Measurements from ENCODE around the gene PIGV. TPM values are rescaled to one million over a fixed set of nuclear protein-coding genes. Genes with fewer than 3 reads are reported as not detected.

The PIGV gene
- 6.0 and 11.4 TPM in 2 replicates for total RNA-seq (ENCODE audit: low replicate concordance)

DNA sequence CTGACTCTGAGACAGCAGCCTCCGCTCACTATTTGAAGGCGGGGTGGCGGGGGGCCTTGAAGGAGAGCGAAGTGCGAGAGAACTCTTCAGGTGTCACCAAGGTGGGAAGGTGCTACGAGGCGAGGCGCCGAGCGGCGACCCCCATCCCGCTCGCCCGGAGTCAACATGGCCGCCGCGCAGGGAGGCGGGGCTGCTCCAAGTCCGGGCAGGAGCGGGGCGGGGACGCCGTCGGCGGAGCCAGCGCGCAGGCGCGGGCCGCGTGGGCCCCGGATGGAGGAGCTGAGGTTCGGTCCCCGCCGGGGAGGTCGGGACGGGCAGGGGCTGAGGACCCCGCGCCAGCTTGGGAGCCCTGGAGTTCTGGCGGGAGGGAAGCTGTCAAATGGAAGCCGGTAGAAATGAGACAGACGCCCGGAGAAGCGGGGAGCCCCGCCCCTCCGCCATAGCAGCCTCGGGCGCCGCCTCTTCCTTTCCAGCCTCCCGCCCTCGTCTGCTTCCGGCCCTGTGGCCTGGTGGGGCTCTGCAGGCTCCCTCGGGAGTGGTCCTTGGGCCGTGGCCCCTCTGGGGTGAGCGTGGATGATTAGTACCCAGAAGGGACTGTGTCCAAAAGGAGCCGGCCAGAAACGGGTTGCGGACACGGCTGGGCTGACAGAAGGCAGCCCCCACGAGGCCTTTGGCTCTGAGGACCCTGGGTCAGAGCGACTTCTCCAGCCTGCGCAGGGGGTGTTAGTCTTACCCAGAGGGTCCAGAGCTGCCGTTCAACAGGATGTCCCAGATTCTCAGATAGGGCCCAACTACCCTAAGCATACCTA, at the start of gene PIGV:
Gene PIGV (plus strand): TSS at position 245 of the 809 bp plus-strand sequence. CDS start 2,866 bp downstream, outside the sequence.

DNA sequence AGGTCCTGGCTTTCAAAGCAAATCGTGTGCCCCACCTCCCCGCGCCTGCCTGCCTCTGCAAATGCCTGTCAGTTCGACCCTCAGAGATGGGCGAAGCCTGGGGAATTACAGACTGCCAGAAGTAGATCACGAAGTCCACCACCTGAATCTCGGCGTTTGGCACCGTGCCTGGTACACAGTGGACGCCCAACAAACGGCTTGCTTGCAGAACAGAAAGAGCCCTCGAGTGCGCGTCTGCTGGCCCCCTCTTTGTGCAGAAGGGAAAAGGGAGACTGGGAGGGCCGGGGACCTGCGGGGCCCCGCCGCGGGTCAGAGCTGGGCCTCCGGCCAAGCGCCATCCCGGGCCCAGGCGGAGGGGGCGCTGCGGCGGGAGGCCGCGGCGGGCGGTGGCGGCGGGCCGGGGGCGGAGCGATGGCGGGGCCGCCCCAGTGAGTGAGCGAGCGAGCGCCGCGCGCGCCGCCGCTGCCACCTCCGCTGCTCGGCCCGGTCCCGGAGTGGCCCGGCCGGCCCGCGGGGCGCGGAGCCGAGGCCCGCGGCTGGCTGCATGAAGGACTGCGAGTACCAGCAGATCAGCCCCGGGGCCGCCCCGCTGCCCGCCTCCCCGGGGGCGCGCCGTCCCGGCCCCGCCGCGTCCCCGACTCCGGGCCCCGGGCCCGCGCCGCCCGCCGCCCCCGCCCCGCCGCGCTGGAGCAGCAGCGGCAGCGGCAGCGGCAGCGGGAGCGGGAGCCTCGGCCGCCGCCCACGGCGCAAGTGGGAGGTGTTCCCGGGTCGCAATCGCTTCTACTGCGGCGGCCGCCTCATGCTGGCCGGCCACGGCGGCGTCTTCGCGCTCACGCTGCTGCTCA, 38.7 kb downstream of the PIGV start, which contains the start of gene ZDHHC18:
Gene ZDHHC18 (plus strand): TSS at position 428 of the 845 bp plus-strand sequence. CDS start 117 bp downstream, at position 545.

Other genes starting within 250 kb of the PIGV start
- gene ARID1A, start 91.9 kb upstream of the PIGV start, total RNA-seq (ENCODE audit: low replicate concordance) = 6.3 and 8.3 TPM in 2 replicates
- gene ZDHHC18, start 38.7 kb downstream of the PIGV start, total RNA-seq (ENCODE audit: low replicate concordance) = 4.1 and 6.4 TPM in 2 replicates
- gene SFN, start 75.2 kb downstream of the PIGV start, total RNA-seq (ENCODE audit: low replicate concordance) = 0.23 and 2.3 TPM in 2 replicates
- gene GPN2, start 102.3 kb downstream of the PIGV start, total RNA-seq (ENCODE audit: low replicate concordance) = 10.7 and 13.1 TPM in 2 replicates
- 8.3 and 10.9 TPM in 2 replicates for gene GPATCH3, start 112.5 kb downstream of the PIGV start, total RNA-seq (ENCODE audit: low replicate concordance)
- not detected in 2 replicates for gene NR0B2, start 126.0 kb downstream of the PIGV start, total RNA-seq (ENCODE audit: low replicate concordance)
- 31.3 and 49.4 TPM in 2 replicates for gene NUDC, start 133.8 kb downstream of the PIGV start, total RNA-seq (ENCODE audit: low replicate concordance)
- gene KDF1, start 172.5 kb downstream of the PIGV start, total RNA-seq (ENCODE audit: low replicate concordance) = not detected in 2 replicates
- gene TRNP1, start 205.7 kb downstream of the PIGV start, total RNA-seq (ENCODE audit: low replicate concordance) = 5.3 and 11.7 TPM in 2 replicates
- 3.7 and 3.9 TPM in 2 replicates for gene TENT5B, start 224.9 kb downstream of the PIGV start, total RNA-seq (ENCODE audit: low replicate concordance)